Mesothelial cell of epicardium (in vitro differentiated cells): ENCODE results near the gene CREB3. TPM values are rescaled to one million over a fixed set of nuclear protein-coding genes. Genes with fewer than 3 reads are reported as not detected.
A peak's percentile ranks its signal among the peaks of the same experiment; 100 is the strongest.

Source experiments
- DNase-seq, 2 experiments: peaks; one replicate each; pipeline ENCODE4 v3.0.0; 2021; ENCODE audit warnings: low spot score in 2 of 2; ENCODE audit not compliant: unreplicated experiment in 2 of 2
- H3K27ac Mint-ChIP-seq: 2 replicates; pipeline ENCODE4 v1.8.0; 2021; ENCODE audit warnings: mixed read lengths
- H3K27me3 Mint-ChIP-seq: 2 replicates; pipeline ENCODE4 v1.8.0; 2021; ENCODE audit warnings: low read depth, mixed read lengths
- H3K36me3 Mint-ChIP-seq: 2 replicates; pipeline ENCODE4 v1.8.0; 2021; ENCODE audit warnings: mixed read lengths
- H3K4me1 Mint-ChIP-seq: 2 replicates; pipeline ENCODE4 v1.8.0; 2021; ENCODE audit warnings: mixed read lengths
- H3K4me3 Mint-ChIP-seq: 2 replicates; pipeline ENCODE4 v1.8.0; 2021; ENCODE audit warnings: mild to moderate bottlenecking, moderate library complexity, mixed read lengths
- H3K9me3 Mint-ChIP-seq: 2 replicates; pipeline ENCODE4 v1.8.0; 2021; ENCODE audit warnings: mixed read lengths
- CTCF ChIP-seq: fragments of 200-600 bp; sonication (generic); IDR thresholded peaks from one replicate; pipeline ENCODE4 v1.5.0; 2021; ENCODE audit warnings: antibody characterized with exemption; ENCODE audit not compliant: unreplicated experiment
- microRNA-seq: library from miRNA; unstranded; fragments of <30 nt; microRNA quantifications from one replicate; pipeline ENCODE4 v1.2.0, GENCODE V29; 2021; ENCODE audit warnings: inconsistent platforms, mixed read lengths
- total RNA-seq: library from RNA; stranded (reverse); gene quantifications from 3 replicates; pipeline ENCODE4 v1.2.1, GENCODE V29; 2021

CREB3 gene
- total RNA-seq, 1 donor from 2014 or later: 29.1 TPM

- Mint-ChIP-seq H3K36me3 (peaks cover under 1% of the 10 kb centered on the region), H3K27ac (no peak overlapping the region), H3K9me3 (no peaks in the 10 kb centered on the region), H3K4me1 (peaks cover 8% of the 10 kb centered on the region), H3K27me3 (peaks cover under 1% of the 10 kb centered on the region), H3K4me3 (no peak overlapping the region)
- no peak for DNase-seq
- no peak for TF ChIP-seq CTCF
These were observed 42.6 kb downstream of the CREB3 start for GRCh38 chr9:35774907-35775635.

DNA sequence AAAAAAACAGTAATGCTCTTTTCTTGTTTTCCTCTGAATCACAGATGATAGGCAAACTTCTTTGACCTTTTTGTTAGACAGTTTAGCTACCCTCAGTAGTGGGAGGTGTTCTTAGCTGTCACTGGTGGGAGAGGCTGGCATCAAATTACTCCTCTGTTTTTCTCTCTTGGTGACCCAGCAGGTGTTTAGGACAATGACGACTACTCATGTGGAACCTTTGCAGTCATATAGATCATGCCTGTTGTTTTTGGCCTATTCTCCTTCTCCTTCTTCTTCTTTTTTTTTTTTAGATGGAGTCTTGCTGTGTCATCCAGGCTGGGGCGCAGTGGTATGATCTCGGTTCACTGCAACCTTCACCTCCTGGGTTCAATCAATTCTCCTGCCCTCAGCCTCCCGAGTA lies 43.6 kb downstream of the CREB3 start:
- Mint-ChIP-seq H3K4me3 (no peak overlapping the region), H3K9me3 (no peaks in the 10 kb centered on the region), H3K27ac (peak overlapping the region; percentile 47), H3K4me1 (peaks cover 8% of the 10 kb centered on the region), H3K27me3 (peaks cover 2% of the 10 kb centered on the region), H3K36me3 (peaks cover 6% of the 10 kb centered on the region)
- no peak for DNase-seq
- no peak for TF ChIP-seq CTCF

DNA sequence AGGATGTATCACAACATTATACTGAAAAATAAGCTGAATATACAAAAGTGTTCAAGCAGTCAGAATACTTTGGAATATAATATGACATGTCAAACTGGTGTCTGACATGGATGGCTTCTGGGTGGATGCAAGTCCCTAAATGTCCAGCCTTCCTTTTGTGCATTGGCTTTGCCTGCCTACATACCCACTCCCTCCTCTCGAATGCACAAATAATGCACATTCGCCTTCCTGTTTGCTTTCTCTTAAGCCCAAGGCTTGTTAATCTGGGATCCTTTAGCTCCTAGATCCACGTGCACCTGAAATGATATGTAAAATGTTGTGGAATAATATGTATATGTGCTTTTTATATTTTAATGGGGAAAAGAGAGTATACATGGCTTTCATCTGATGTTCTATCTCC lies 46.0 kb downstream of the CREB3 start:
- Mint-ChIP-seq H3K27ac (no peak overlapping the region), H3K27me3 (peaks cover 2% of the 10 kb centered on the region), H3K4me1 (peaks cover 8% of the 10 kb centered on the region), H3K9me3 (peaks cover 3% of the 10 kb centered on the region), H3K4me3 (no peak overlapping the region), H3K36me3 (peaks cover 9% of the 10 kb centered on the region)
- no peak for DNase-seq
- TF ChIP-seq CTCF: no peak

- TF ChIP-seq CTCF: no peak
- no peak overlapping the region for H3K4me3 Mint-ChIP-seq
These were observed 48.6 kb downstream of the CREB3 start for GRCh38 chr9:35781066-35781465.

DNA sequence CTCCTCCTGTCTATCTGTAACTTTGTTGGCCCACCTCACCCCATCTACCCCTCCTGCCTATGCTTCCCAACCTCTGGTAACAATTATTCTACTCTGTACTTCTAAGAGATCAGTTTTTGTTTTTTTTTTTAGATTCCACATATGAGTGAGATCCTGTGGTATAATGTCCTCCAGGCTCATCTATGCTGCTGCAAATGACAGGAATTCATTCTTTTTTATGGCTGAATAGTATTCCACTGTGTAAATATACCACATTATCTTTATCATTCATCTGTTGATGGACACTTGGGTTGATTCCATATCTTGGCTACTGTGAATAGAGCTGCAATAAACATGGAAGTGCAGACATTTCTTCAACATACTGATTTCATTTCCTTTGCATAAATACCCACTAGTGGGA lies 51.0 kb downstream of the CREB3 start:
- H3K36me3 Mint-ChIP-seq: peaks cover 17% of the 10 kb centered on the region
- peaks cover 2% of the 10 kb centered on the region for H3K27me3 Mint-ChIP-seq
- no peak for DNase-seq
- H3K27ac Mint-ChIP-seq: no peak overlapping the region
- no peak overlapping the region for H3K4me3 Mint-ChIP-seq
- H3K4me1 Mint-ChIP-seq: no peaks in the 10 kb centered on the region
- TF ChIP-seq CTCF: no peak
- peaks cover 7% of the 10 kb centered on the region for H3K9me3 Mint-ChIP-seq

More at GRCh38 chr9:35781066-35781465, 48.6 kb downstream of the CREB3 start:
- DNase-seq: no peak
- Mint-ChIP-seq H3K36me3 (peaks cover 14% of the 10 kb centered on the region), H3K9me3 (peaks cover 7% of the 10 kb centered on the region), H3K4me1 (peaks cover 1% of the 10 kb centered on the region), H3K27me3 (peaks cover 2% of the 10 kb centered on the region), H3K27ac (no peak overlapping the region)

Small RNA genes lying within 50 kb of the gene (microRNA-seq; reads per million reads assigned to microRNA genes)
- gene MIR6852 (2.1 reads per million), gene MIR6853 (1.5 reads per million)

Other genes with a start within 250 kb of the CREB3 start
- 33.5 to 36.1 TPM (median 34.5 TPM) in 3 replicates for gene RUSC2, start 242.6 kb upstream of the CREB3 start, total RNA-seq
- gene TESK1, start 127.4 kb upstream of the CREB3 start, total RNA-seq: 48.7 to 52.9 TPM (median 49.0 TPM) in 3 replicates
- gene CD72, start 114.3 kb upstream of the CREB3 start, total RNA-seq: 4.2 to 5.2 TPM (median 4.7 TPM) in 3 replicates
- not detected in 3 replicates for gene SIT1, start 81.7 kb upstream of the CREB3 start, total RNA-seq
- 20,234 to 21,305 TPM (median 21,148 TPM) in 3 replicates for gene RMRP, start 74.6 kb upstream of the CREB3 start, total RNA-seq
- gene CCDC107, start 74.4 kb upstream of the CREB3 start, total RNA-seq: 16.7 to 17.8 TPM (median 17.0 TPM) in 3 replicates
- gene ARHGEF39, start 67.5 kb upstream of the CREB3 start, total RNA-seq: 6.3 to 8.0 TPM (median 6.5 TPM) in 3 replicates
- 1.1 to 2.3 TPM (median 1.7 TPM) in 3 replicates for gene CA9, start 58.7 kb upstream of the CREB3 start, total RNA-seq
- 289 to 294 TPM (median 291 TPM) in 3 replicates for gene TPM2, start 42.7 kb upstream of the CREB3 start, total RNA-seq
- gene TLN1, start 471 bp upstream of the CREB3 start, total RNA-seq: 224 to 230 TPM (median 226 TPM) in 3 replicates
- gene GBA2, start 16.6 kb downstream of the CREB3 start, total RNA-seq: 81.5 to 84.7 TPM (median 83.9 TPM) in 3 replicates
- gene RGP1, start 16.6 kb downstream of the CREB3 start, total RNA-seq: 32.6 to 34.3 TPM (median 33.9 TPM) in 3 replicates
- gene MSMP, start 21.6 kb downstream of the CREB3 start, total RNA-seq: not detected in 3 replicates
- gene NPR2, start 58.9 kb downstream of the CREB3 start, total RNA-seq: 27.2 to 32.4 TPM (median 30.6 TPM) in 3 replicates
- gene SPAG8, start 79.6 kb downstream of the CREB3 start, total RNA-seq: 0.89 to 1.6 TPM (median 1.4 TPM) in 3 replicates
- gene HINT2, start 82.4 kb downstream of the CREB3 start, total RNA-seq: 29.3 to 31.3 TPM (median 30.7 TPM) in 3 replicates
- 0.07 TPM in 1 of 3 replicates, not detected in the others for gene FAM221B, start 96.1 kb downstream of the CREB3 start, total RNA-seq
- 44.4 to 47.9 TPM (median 45.0 TPM) in 3 replicates for gene TMEM8B, start 96.6 kb downstream of the CREB3 start, total RNA-seq
- gene OR13J1, start 137.7 kb downstream of the CREB3 start, total RNA-seq: not detected in 3 replicates
- gene HRCT1, start 173.5 kb downstream of the CREB3 start, total RNA-seq: 0.72 to 1.2 TPM (median 1.0 TPM) in 3 replicates
- gene SPAAR, start 176.8 kb downstream of the CREB3 start, total RNA-seq: 0.14 to 0.47 TPM (median 0.27 TPM) in 3 replicates
- not detected in 3 replicates for gene OR2S2, start 225.5 kb downstream of the CREB3 start, total RNA-seq